ENCODE measurements around the gene PRLR.

The PRLR gene

DNA sequence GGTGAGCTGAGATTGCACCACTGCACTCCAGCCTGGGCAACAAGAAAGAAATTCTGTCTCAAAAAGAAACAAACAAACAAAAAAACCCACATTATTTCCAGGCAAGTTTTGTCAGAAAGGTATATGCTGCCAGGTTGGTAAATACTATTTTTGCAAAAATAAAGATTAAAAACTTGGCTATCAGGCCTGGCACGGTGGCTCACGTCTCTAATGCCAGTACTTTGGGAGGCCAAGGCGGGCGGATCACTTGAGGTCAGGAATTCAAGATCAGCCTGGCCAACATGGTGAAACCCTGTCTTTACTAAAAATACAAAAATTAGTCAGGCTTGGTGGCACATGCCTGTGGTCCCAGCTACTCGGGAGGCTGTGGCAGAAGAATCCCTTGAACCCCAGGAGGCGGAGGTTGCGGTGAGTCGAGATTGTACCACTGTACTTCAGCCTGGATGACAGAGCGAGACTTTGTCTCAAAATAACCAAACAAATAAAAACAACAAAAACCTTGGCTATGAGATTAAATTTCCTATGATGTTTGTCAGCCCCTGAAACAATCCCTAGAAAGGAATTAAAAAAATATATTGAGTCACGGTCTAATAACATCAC is 205.3 kb downstream of the PRLR start:
- TF ChIP-seq, protein P1, sequence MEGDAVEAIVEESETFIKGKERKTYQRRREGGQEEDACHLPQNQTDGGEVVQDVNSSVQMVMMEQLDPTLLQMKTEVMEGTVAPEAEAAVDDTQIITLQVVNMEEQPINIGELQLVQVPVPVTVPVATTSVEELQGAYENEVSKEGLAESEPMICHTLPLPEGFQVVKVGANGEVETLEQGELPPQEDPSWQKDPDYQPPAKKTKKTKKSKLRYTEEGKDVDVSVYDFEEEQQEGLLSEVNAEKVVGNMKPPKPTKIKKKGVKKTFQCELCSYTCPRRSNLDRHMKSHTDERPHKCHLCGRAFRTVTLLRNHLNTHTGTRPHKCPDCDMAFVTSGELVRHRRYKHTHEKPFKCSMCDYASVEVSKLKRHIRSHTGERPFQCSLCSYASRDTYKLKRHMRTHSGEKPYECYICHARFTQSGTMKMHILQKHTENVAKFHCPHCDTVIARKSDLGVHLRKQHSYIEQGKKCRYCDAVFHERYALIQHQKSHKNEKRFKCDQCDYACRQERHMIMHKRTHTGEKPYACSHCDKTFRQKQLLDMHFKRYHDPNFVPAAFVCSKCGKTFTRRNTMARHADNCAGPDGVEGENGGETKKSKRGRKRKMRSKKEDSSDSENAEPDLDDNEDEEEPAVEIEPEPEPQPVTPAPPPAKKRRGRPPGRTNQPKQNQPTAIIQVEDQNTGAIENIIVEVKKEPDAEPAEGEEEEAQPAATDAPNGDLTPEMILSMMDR (IDR thresholded peaks at IDR 0.05), result no peak

DNA sequence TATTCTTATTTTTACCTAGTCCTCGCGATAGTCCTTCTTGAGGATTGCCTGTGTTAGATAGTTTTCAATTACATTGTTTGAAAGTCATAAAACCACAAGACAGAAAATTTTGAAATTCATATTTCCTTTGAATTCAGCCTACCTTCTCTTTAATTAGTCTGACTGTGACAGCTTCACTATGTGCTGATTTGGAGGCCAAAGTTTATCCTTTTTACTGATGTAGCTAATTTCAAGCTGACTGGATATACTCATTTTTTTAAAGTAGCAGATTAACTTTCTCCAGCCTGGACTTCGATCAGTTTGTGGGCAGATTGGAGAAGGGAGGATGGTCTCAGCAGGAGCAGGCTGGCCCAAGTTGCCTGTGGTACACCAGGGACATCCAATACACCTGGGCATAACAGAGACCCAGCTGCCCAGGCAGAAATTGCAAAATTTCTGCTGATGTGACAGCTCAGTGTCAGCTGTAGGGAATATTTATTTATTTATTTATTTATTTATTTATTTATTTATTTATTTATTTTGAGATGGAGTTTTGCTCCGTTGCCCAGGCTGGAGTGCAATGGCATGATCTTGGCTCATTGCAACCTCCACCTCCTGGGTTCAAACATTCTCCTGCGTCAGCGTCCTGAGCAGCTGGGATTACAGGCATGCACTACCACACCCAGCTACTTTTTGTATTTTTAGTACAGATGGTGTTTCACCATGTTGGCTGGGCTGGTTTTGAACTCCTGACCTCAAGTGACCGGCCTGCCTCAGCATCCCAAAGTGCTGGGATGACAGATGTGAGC is 206.7 kb downstream of the PRLR start:
- TF ChIP-seq, protein P1 (IDR thresholded peaks at IDR 0.05), result no peak

DNA sequence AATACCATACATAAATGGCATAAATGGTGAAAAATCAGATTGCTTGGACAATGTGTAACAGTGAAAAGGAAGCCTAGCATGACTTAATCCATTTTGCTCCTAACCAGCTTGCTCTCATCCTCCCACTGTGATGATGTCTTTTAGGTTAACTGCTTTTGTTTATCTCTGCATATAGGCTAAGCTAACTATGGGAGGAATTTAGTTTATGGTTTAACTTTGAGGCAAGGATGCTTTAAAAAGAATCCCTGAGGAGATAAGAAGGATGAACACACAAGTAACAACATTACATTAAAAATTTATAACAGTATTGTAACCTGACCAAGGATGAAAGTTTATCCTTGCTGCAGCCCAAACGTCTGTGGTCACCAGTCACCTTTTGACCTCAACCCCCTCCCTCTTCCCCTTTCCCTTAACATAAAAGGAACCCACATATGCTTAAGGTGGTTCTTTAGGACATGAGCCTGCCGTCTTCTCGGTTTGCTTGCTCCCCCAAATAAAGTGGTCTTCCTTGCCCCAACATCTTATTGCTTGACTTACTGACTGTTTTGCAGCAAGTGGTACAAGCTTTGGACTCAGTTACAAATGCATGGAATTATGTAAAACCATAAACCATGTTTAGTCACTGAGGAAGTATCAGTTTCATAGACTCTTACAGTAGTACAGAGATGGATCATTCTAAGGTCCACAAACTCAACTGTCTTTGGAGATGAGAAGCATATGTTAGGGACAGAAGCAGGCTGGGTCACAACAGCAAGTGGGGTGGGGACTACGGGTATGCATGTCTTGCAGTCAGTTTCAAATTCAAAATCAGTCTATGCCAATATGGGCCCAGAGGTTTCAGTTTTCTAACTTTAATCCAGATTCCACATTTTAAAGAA is 213.9 kb downstream of the PRLR start:
- TF ChIP-seq, protein P1 (IDR thresholded peaks at IDR 0.05), result no peak

DNA sequence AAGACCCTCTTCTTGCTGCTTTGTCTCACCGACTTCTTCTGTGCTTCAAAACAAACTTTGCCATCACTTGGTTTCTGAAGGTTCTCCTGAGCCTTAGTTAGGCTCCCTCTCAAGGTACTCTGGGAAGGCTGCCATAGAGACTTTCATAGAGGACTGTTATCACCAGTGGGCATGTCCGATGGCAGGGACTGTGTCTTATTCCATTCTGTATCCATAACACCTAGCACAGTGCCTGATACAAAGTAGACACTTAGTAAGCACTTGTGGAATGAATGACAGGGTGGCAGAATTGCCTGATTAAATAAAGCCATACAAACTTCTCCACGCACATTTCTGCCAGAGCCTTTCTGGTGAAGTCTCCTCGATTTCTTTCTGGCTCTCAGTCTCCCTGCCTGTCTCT is 215.2 kb downstream of the PRLR start:
- TF ChIP-seq, protein P1 (IDR thresholded peaks at IDR 0.05), result no peak

DNA sequence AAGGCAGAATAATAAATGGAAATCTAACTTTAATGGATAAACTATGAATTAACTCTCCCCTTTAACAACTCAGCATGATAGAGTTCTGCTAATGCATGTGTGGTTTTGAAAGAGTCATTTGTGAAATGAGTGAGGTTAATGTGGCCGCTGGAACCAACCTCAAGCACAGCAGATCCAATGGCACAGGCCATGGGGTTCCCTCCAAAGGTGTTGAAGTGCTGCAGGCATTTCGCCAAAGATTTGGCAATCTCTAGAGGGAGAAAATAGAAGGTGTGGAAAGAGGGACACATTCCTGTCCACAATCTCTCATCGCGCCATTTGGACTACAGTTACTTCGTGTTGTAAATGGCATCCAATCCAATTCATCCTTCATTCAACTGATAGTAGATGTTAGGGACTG is 217.5 kb downstream of the PRLR start:
- TF ChIP-seq, protein P1 (IDR thresholded peaks at IDR 0.05), result no peak

DNA sequence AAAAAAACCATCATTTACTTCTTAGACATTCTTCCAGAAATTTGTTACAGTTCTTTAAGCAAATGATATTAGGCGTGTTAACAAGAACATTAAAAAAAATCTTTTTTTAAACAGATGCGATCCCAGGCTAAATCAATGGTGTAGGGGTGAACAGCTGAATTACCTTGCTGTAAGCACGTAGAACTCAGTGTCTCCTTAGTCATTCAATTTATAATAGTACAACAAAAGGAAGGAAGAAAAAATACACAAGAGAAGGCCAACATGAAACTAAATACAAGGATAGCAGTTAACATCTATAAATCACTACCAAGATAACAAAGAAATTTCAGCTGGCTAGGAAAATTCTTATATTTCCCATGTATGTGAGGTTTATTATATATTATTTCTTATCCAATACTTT is 217.9 kb downstream of the PRLR start:
- TF ChIP-seq, protein P1 (IDR thresholded peaks at IDR 0.05), result no peak

DNA sequence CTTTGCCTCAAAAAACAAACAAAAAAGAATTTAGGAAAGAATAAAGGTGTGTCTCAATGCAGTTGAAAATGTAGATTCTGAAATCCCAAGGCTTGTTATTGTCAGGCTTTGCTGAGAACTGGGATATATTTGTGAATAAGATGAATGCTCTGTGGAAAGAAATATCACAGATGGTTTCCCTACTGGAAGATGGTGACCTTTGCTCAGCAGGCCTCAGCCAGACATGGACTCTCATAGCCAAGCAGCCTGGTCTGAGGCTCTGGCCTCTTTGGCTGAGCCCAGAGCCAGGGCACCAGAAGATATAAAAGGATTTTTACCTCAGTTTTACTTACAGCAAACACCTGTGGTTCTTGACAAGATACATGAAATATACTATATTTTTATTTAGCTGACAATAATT is 219.6 kb downstream of the PRLR start:
- TF ChIP-seq, protein P1 (IDR thresholded peaks at IDR 0.05), result no peak

All from LNCAP (cell line).